Thyroid gland (tissue), 4 donors: Measurements from ENCODE around the gene CD8A.

Experiments
- POLR2A ChIP-seq, 2 donors: fragments of 450-650 bp; IDR thresholded peaks; one replicate each; pipeline ENCODE4 v1.6.1; 2017; ENCODE audit warnings: antibody characterized with exemption in 2 of 2, mild to moderate bottlenecking in 2 of 2, moderate library complexity in 1 of 2
- TF ChIP-seq, protein P1 (sequence below), 6 experiments: fragments of 200-600 bp in 3 of 6; fragments of 450-650 bp in 3 of 6; sonication (generic) in 3 of 6; IDR thresholded peaks; one replicate each; pipeline ENCODE4 v1.5.1; 2016 to 2019; ENCODE audit warnings: antibody characterized with exemption in 6 of 6, mild to moderate bottlenecking in 2 of 6, inconsistent platforms in 1 of 6, moderate library complexity in 1 of 6

DNA sequence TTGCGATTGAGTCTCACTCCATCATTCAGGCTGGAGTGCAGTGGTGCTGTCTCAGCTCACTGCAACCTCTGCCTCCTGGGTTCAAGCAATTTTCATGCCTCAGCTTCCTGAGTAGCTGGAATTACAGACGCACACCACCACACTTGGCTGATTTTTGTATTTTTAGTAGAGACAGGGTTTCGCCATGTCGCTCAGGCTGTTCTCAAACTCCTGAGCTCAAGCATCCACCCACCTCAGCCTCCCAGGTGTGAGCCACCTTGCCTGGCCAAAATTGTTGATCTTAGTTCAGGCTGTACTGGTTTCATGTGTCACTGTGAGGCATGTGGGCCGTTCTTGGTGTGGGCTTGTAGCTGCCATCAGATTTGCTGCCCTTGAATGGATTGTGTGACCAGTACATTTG is 18.1 kb downstream of the CD8A start:
- TF ChIP-seq, protein P1, sequence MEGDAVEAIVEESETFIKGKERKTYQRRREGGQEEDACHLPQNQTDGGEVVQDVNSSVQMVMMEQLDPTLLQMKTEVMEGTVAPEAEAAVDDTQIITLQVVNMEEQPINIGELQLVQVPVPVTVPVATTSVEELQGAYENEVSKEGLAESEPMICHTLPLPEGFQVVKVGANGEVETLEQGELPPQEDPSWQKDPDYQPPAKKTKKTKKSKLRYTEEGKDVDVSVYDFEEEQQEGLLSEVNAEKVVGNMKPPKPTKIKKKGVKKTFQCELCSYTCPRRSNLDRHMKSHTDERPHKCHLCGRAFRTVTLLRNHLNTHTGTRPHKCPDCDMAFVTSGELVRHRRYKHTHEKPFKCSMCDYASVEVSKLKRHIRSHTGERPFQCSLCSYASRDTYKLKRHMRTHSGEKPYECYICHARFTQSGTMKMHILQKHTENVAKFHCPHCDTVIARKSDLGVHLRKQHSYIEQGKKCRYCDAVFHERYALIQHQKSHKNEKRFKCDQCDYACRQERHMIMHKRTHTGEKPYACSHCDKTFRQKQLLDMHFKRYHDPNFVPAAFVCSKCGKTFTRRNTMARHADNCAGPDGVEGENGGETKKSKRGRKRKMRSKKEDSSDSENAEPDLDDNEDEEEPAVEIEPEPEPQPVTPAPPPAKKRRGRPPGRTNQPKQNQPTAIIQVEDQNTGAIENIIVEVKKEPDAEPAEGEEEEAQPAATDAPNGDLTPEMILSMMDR (IDR thresholded peaks at IDR 0.05), result no peak
- no peak for TF ChIP-seq POLR2A (IDR thresholded peaks at IDR 0.05)
